A673 (cell line): ENCODE results near the gene AIFM3. TPM values are rescaled to one million over a fixed set of nuclear protein-coding genes. Genes with fewer than 3 reads are reported as not detected.

Experiments used
- BruUV-seq: library from RNA; stranded (reverse); fragments of 400-500 nt; replicated peaks from 2 replicates; lab custom pipeline; 2021; lab: Mats Ljungman, UMichigan
- CTCF ChIA-PET: fragments of 300-600 bp; sonication (Branson Sonifier 250); formaldehyde crosslinking; loops from one replicate; lab custom pipeline; 2022; ENCODE audit warnings: antibody characterized with exemption; lab: Charles Lee
- POLR2A ChIA-PET: fragments of 300-600 bp; sonication (Branson Sonifier 250); formaldehyde crosslinking; loops from one replicate; lab custom pipeline; 2022; ENCODE audit warnings: antibody characterized with exemption; ENCODE audit not compliant: low non-redundant PET; lab: Charles Lee
- DNase-seq: peaks from one replicate; pipeline ENCODE4 v3.0.0-alpha.2; 2015; ENCODE audit warnings: low spot score
- H3K27ac ChIP-seq: fragments of 200-600 bp; sonication (generic); 2 replicates; pipeline ENCODE4 v1.5.1; 2016; ENCODE audit warnings: mixed run types, low read depth, mild to moderate bottlenecking, mixed read lengths, antibody characterized with exemption, low read length; ENCODE audit not compliant: poor library complexity, severe bottlenecking
- H3K27me3 ChIP-seq: fragments of 200-600 bp; sonication (generic); replicated peaks from 2 replicates; pipeline ENCODE4 v1.6.1; 2017; ENCODE audit warnings: mixed run types, low read depth, mild to moderate bottlenecking, mixed read lengths, antibody characterized with exemption, low read length; ENCODE audit not compliant: insufficient read depth, poor library complexity
- H3K36me3 ChIP-seq: fragments of 200-600 bp; sonication (generic); 2 replicates; pipeline ENCODE4 v1.6.1; 2016; ENCODE audit warnings: mixed run types, mild to moderate bottlenecking, mixed read lengths, antibody characterized with exemption, low read length; ENCODE audit not compliant: insufficient read depth, poor library complexity, severe bottlenecking
- H3K4me1 ChIP-seq: fragments of 200-600 bp; sonication (generic); 2 replicates; pipeline ENCODE4 v1.6.1; 2017; ENCODE audit warnings: mixed run types, mild to moderate bottlenecking, mixed read lengths, antibody characterized with exemption, low read length; ENCODE audit not compliant: insufficient read depth, poor library complexity, severe bottlenecking
- H3K4me3 ChIP-seq: fragments of 200-600 bp; sonication (generic); 2 replicates; pipeline ENCODE4 v1.5.1; 2016; ENCODE audit warnings: low read depth, mixed run types, mild to moderate bottlenecking, mixed read lengths, low read length; ENCODE audit not compliant: poor library complexity, severe bottlenecking
- H3K9me3 ChIP-seq: fragments of 200-600 bp; sonication (generic); 2 replicates; pipeline ENCODE4 v1.6.1; 2016; ENCODE audit warnings: mixed run types, low read depth, mild to moderate bottlenecking, mixed read lengths, antibody characterized with exemption, low read length; ENCODE audit not compliant: poor library complexity, severe bottlenecking
- EZH2 ChIP-seq: fragments of 200-600 bp; sonication (generic); IDR thresholded peaks from 2 replicates; pipeline ENCODE4 v1.6.1; 2017; ENCODE audit warnings: borderline replicate concordance, low read depth, mild to moderate bottlenecking, mixed read lengths, antibody characterized with exemption, low read length; ENCODE audit not compliant: poor library complexity, severe bottlenecking
- intact Hi-C: fragments of 100-400 bp; cut with micrococcal nuclease; formaldehyde crosslinking; loops from one replicate; pipeline ENCODE4 v1.10.0; 2022; ENCODE audit not compliant: unreplicated experiment
- total RNA-seq: library from RNA; stranded (reverse); gene quantifications from 2 replicates; pipeline ENCODE4 v1.2.3, GENCODE V29; 2021
- TF ChIP-seq, protein P1 (sequence below): fragments of 300-800, 200-600 bp; sonication (generic); conservative IDR thresholded peaks from 2 replicates; pipeline ENCODE4 v1.5.1; 2017; ENCODE audit warnings: low read depth, mild to moderate bottlenecking, antibody characterized with exemption, low read length, moderate library complexity, mixed read lengths

The AIFM3 gene
- total RNA-seq, 1 experiment from 2014 or later = not detected

GRCh38 chr22:21029486-21030025 is 62.5 kb downstream of the AIFM3 start:
- no peak for DNase-seq
- CTCF ChIA-PET = no interaction called here

GRCh38 chr22:21030032-21030431 is 63.0 kb downstream of the AIFM3 start:
- TF ChIP-seq, protein P1, sequence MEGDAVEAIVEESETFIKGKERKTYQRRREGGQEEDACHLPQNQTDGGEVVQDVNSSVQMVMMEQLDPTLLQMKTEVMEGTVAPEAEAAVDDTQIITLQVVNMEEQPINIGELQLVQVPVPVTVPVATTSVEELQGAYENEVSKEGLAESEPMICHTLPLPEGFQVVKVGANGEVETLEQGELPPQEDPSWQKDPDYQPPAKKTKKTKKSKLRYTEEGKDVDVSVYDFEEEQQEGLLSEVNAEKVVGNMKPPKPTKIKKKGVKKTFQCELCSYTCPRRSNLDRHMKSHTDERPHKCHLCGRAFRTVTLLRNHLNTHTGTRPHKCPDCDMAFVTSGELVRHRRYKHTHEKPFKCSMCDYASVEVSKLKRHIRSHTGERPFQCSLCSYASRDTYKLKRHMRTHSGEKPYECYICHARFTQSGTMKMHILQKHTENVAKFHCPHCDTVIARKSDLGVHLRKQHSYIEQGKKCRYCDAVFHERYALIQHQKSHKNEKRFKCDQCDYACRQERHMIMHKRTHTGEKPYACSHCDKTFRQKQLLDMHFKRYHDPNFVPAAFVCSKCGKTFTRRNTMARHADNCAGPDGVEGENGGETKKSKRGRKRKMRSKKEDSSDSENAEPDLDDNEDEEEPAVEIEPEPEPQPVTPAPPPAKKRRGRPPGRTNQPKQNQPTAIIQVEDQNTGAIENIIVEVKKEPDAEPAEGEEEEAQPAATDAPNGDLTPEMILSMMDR = no peak
- TF ChIP-seq EZH2 = no peak
- POLR2A ChIA-PET = no interaction called here
- Histone ChIP-seq H3K27ac (no peak overlapping the region), H3K9me3 (no peaks in the 10 kb centered on the region), H3K4me1 (no peaks in the 10 kb centered on the region), H3K4me3 (no peak overlapping the region), H3K36me3 (no peaks in the 10 kb centered on the region), H3K27me3 (peaks cover 18% of the 10 kb centered on the region)
- no TSS peak for BruUV-seq
- CTCF ChIA-PET = no interaction called here
- intact Hi-C loops = loop anchor here (5.0 kb wide), 1 partner anchor 42 kb away; no protein-coding TSS in a partner anchor
- DNase-seq = no peak

More at GRCh38 chr22:21029486-21030025, 62.5 kb downstream of the AIFM3 start:
- Histone ChIP-seq H3K27ac (no peak overlapping the region), H3K4me1 (no peaks in the 10 kb centered on the region), H3K36me3 (no peaks in the 10 kb centered on the region), H3K9me3 (no peaks in the 10 kb centered on the region), H3K27me3 (peaks cover 18% of the 10 kb centered on the region), H3K4me3 (no peak overlapping the region)
- BruUV-seq = no TSS peak
- POLR2A ChIA-PET = no interaction called here
- no peak for TF ChIP-seq EZH2
- TF ChIP-seq, protein P1 = no peak
- intact Hi-C loops = loop anchor here (5.0 kb wide), 1 partner anchor 43 kb away; no protein-coding TSS in a partner anchor

Other genes starting within 250 kb of the AIFM3 start
- 0.15 and 0.19 TPM in 2 replicates for gene SERPIND1, start 193.1 kb upstream of the AIFM3 start, total RNA-seq
- 71.6 and 74.9 TPM in 2 replicates for gene PI4KA, start 108.4 kb upstream of the AIFM3 start, total RNA-seq
- 34.0 and 35.3 TPM in 2 replicates for gene SNAP29, start 108.2 kb upstream of the AIFM3 start, total RNA-seq
- 79.0 and 82.5 TPM in 2 replicates for gene CRKL, start 49.8 kb upstream of the AIFM3 start, total RNA-seq
- 54.3 and 64.3 TPM in 2 replicates for gene LZTR1, start 15.0 kb downstream of the AIFM3 start, total RNA-seq
- gene THAP7, start 34.9 kb downstream of the AIFM3 start, total RNA-seq = 38.5 TPM in 2 replicates
- gene P2RX6, start 47.9 kb downstream of the AIFM3 start, total RNA-seq = 0.39 and 0.43 TPM in 2 replicates
- gene SLC7A4, start 65.3 kb downstream of the AIFM3 start, total RNA-seq = not detected in 2 replicates
- gene LRRC74B, start 78.7 kb downstream of the AIFM3 start, total RNA-seq = not detected in 2 replicates